NCI-H510A treated with DMSO at 0.1 percent for 48 hours (cell line): ENCODE data around the gene MEOX1.

Experiments
- DNase-seq: peaks from one replicate; lab custom pipeline; 2025; lab: John Stamatoyannopoulos, UW

The MEOX1 gene

DNA sequence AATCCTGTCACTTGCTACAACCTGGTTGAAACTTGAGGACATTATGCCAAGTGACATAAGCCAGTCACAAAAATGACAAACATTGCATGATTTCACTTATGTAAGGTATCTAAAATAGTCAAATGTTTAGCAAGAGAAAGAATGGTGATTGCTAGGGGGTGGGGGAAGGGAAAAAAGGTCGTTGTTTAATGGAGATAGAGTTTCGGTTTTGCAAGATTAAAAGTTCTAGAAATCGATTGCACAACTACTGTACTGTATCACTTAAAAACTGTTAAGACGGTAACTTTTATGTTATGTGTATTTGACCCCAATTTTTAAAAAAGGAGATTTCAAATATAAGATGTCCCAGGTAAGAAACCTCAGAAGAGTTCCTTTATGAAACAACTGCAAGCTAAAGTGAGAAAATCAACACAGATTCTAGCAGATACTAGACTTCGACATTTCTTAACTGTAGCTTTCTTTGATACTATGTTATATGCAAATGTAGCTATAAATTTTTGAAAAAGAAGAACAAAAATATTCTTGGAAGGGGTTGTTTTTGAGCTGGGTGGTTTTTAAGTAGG is 5.9 kb downstream of the MEOX1 start:
- no peak for DNase-seq

- no peak for DNase-seq
Measured at GRCh38 chr17:43652124-43652480, 9.6 kb downstream of the MEOX1 start.

DNA sequence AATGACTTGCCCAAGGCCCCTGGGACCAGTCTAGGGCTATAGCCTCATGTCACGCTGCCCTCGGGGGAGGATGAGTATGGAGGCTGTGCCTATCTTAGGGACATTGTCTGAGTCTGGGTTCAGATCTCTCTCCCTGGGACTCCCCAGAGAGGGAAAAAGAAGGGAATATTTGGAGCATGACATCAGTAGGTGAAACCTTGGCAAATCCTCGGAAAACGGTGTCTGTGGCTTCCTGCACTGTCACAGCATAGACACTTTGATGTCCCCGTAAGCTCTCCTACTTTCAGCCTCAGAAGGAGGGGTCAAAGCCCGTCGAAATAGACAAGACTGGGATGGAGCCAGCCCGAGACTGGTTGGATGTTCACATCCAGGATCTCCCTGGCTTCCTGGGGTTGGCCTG is 11.3 kb downstream of the MEOX1 start:
- no peak for DNase-seq

- no peak for DNase-seq
Measured at GRCh38 chr17:43648916-43649315, 12.8 kb downstream of the MEOX1 start.

GRCh38 chr17:43645765-43646481 is 15.8 kb downstream of the MEOX1 start:
- no peak for DNase-seq

DNA sequence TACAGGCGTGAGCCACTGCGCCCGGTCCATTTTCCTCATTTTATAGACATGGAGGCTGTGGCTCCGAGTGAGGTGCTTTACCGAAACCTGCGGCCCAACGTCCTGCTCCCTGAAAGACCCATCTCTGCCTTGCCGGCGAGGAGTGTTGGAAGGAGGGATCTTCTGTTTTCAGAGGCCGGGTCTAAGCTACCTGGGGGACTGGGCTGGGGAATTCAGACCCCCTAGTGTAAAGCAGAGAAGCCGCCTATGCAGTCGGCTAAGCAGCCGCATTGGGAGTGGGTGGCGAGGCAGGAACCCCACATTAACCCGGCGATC is 16.3 kb downstream of the MEOX1 start:
- no peak for DNase-seq

- no peak for DNase-seq
Measured at GRCh38 chr17:43644081-43644480, 17.6 kb downstream of the MEOX1 start.

DNA sequence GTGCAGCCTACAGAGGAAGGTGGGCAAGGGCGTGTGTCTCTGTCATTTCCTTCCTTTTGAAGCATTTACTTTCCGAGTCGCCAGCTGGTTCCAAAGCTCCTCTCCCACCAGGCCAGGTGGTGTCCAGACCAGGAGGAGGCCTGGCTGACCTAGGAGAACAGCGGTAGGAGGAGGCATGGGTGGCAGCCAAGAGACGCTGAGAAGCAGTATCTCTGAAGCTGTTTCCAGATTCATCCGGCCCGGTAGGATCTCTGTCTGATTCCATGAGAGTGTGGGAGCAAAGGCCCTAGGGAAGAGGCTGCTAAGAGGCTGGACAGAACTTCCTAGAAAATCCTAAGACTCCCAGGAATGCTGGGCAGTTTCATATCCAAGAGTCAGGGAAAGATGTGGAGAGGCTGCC is 20.3 kb downstream of the MEOX1 start:
- DNase-seq, result no peak

DNA sequence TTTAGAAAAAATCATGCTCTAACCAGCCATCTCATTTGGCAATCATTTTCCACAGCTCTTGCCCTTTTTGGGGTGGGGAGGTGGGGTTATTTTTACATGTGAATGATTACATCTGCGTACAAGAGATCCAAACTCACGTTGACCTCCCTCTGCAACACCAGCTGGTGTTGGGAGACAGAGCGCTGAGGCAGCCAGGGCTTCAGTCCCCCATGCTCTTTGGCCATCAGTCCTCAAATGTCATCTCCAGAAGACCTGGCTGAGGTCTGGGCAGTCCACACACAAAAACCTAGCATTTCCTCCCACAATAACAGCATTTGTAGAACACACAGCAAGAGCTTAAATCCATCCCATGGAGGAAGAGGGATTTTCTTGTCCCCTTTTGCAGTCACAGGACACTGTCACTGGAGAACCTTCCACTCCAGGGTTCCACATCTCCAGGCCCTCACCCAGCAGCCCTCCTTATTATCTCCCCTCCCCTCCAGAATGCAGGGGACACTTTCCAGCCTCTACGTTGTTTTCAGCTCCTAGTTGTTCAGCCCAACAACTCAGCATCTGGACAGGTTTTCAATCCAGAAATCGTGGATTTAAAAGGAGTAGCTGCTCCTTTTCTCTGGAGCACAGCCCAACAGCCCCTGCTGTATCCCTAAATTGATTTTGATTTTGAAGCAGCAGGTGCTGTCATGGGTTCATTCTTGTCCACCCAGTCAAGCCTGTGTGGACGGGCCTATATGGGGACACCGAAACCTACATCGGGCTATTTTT is 21.1 kb downstream of the MEOX1 start:
- DNase-seq, result no peak

- no peak for DNase-seq
Measured at GRCh38 chr17:43637563-43638323, 24.0 kb downstream of the MEOX1 start.

GRCh38 chr17:43636426-43636825 is 25.3 kb downstream of the MEOX1 start:
- DNase-seq, result no peak

DNA sequence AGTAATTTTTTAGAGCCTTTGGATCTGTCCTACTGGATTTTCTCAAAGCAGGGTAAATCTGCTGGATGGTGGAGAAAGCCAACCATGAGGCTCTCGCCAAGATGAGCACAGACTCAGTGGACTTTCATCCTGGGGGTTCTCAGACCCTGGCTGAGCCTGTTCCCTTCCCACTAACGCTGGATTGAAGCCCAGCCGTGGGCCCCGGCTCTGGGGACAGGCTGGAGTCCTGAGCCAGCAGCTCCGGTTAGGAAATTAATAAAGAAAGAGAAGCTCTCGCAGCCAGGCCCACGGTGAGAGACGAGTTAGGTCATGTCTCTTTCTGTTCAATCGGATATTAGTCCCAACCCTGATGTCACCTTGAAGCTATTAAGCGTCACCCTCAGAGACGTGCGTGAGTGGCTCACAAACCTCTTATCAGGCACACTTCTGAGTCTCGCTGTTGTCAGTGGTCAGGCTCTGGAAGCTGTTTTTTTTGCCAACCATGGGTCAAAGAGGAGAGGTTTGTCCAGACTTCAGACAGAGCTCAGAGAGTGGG is 27.1 kb downstream of the MEOX1 start:
- no peak for DNase-seq

DNA sequence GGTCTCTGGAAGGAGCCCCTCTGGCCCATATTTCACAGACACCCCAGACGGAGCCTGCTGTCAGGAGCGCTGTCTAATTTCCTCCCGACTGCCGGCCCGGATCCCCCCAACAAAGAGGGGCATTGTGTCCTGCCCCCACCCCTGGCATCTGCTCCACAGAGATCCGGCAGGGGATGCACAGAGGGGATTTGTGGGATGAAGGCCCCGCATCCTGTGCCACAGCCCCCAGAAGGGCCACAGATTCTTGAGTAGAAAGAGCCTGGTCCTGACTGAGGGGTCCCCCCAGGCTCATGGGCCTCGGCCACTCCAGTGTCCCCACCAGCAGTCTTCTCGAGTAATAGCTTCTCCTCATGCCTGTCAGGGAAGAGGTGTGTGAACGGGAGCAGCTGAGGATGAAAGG is 29.5 kb downstream of the MEOX1 start:
- no peak for DNase-seq

DNA sequence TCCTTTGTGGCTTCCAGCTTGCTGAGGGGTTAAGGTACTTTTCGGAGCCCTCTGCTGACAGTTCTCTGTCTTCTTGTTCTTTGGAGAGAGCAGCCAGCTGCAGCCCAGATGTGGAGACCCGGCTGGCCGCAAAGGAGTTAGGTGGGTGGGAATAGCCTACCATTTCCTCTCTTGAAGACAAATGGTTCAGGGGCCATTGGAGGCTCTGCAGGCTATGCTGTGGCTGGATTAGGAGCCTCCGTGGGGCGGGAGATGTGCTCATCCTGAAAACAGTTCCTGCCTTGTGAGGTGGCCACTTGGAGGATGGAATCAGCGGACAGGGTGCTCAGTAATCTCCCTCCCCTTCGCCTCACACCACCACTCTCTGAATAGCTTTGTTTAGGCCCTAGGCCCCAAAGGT is 30.3 kb downstream of the MEOX1 start:
- DNase-seq, result no peak

DNA sequence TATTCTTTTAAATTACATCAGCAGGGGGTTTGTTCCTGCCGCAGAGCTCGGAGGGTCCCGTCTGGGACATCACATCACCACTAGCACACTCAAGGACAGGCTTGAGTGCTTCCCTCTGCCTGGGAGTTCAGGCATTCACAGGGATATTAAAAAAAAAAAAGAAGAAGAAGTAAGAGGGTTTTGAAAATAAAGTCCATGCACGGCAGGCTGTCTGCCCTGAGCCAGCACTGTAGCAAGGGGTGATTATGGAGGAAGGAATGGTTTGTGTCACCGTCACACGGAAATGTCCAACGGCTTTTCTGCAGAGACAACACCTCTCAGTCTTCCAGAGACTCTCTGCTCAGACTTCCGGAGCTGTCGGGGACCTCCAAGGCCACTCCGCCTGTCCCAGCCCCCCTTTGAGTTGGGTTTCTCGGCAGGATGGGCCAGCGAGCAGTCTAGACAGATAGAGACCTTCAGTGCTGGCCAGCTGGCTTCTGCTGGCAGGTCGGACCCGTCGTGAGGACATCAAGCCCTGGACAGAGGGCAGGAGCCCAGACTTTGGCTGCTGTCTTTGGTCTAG is 33.6 kb downstream of the MEOX1 start:
- DNase-seq, result no peak

- DNase-seq, result no peak
Measured at GRCh38 chr17:43627653-43628052, 34.1 kb downstream of the MEOX1 start.

DNA sequence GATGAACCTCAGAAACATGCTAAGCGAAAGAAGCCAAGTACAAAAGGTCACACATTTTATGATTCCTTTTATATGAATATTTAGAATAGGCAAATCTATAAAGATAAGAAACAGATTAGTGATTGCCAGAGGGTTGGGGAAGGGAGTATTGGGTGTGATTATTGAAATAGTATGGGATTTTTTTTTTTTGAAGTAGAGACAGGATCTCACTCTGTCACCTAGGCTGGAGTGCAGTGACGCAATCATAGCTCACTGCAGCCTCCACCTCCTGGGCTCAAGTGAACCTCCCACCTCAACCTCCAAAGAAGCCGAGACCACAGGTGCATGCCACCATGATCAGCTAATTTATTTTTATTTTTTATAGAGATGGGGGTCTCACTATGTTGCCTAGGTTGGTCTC is 35.7 kb downstream of the MEOX1 start:
- no peak for DNase-seq

GRCh38 chr17:43625606-43626005 is 36.1 kb downstream of the MEOX1 start:
- DNase-seq, result no peak

- no peak for DNase-seq
Measured at GRCh38 chr17:43620581-43620980, 41.1 kb downstream of the MEOX1 start.

DNA sequence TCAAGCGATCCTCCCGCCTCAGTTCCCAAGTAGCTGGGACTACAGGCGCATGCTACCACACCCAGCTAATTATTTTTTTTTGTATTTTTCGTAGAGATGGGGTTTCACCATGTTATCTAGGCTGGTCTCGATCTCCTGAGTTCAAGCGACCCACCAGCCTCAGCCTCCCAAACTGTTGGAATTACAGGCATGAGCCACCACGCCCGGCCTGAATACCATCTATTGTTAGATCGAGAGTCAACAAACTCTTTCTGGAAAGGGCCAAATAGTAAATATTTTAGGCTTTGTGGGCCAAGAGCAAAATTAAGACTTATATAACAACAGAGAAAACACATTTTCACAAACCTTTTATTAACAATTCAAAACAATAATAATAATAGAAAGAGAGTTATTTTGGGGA is 41.6 kb downstream of the MEOX1 start:
- no peak for DNase-seq

DNA sequence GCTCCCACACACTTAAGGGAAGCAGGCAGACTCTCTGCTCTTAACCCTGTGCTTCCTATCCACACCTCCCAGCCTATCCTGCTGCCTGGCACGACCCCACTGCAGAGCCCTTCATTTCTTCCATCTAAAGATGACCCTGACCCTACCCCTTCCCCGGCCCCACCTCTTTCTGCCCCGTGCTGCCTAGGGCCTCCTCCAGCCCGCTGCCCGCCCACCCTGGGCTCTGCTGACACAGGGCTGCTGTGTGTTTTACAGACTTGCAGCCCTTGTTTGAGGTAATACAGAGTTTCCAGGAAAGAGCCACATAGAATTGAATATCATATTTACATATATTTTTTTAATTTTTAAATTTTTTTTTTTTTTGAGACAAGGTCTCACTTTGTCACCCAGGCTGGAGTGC is 42.0 kb downstream of the MEOX1 start:
- no peak for DNase-seq

DNA sequence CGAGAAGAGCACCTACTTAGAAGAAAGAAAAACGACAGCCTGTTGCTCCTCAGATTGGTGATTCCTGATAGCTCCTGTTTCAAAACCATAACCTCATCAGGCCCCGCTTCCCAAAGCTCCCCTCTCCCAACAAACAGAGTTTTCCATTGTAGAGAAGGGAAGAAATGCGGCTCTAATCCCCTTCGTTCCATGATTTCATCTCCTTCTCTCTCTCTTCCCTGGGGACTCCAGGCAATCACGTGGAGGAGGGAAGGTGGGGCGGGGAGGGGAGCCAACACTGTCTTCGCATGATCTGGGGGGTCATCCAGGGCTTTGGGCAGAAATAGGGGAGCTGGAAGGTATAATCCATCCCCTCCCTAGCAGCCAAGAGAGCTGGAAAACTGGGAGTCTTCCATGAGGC is 43.4 kb downstream of the MEOX1 start:
- DNase-seq, result no peak
